GM21528 (cell line): ENCODE results near the gene NYNRIN.

ENCODE experiments used
- ATAC-seq: cut with Tn5 transposase; IDR thresholded peaks from one replicate; pipeline ENCODE4 v1.9.1; 2021; ENCODE audit warnings: mild to moderate bottlenecking, moderate library complexity; ENCODE audit not compliant: unreplicated experiment, low FRiP score

Gene NYNRIN

GRCh38 chr14:24411443-24412389 is 12.9 kb downstream of the NYNRIN start:
- ATAC-seq: no peak

- ATAC-seq: no peak
Observed at GRCh38 chr14:24414077-24414476, 15.3 kb downstream of the NYNRIN start.

GRCh38 chr14:24414732-24415420 is 16.1 kb downstream of the NYNRIN start:
- ATAC-seq: no peak

GRCh38 chr14:24415421-24416253 is 16.8 kb downstream of the NYNRIN start:
- no peak for ATAC-seq

GRCh38 chr14:24416254-24416931 is 17.6 kb downstream of the NYNRIN start:
- no peak for ATAC-seq

GRCh38 chr14:24416932-24417619 is 18.3 kb downstream of the NYNRIN start:
- no peak for ATAC-seq

- ATAC-seq: no peak
Observed at GRCh38 chr14:24417832-24418491, 19.2 kb downstream of the NYNRIN start.

- ATAC-seq: no peak
Observed at GRCh38 chr14:24418492-24418873, 19.7 kb downstream of the NYNRIN start.

- ATAC-seq: no peak
Observed at GRCh38 chr14:24422261-24422660, 23.5 kb downstream of the NYNRIN start.

GRCh38 chr14:24422694-24423601 is 24.1 kb downstream of the NYNRIN start:
- ATAC-seq: no peak

GRCh38 chr14:24425704-24426103 is 26.9 kb downstream of the NYNRIN start:
- ATAC-seq: no peak

GRCh38 chr14:24426150-24426911 is 27.5 kb downstream of the NYNRIN start:
- no peak for ATAC-seq

GRCh38 chr14:24426912-24427536 is 28.2 kb downstream of the NYNRIN start:
- no peak for ATAC-seq

GRCh38 chr14:24427537-24428508 is 29.0 kb downstream of the NYNRIN start:
- no peak for ATAC-seq

- ATAC-seq: no peak
Observed at GRCh38 chr14:24428628-24429394, 30.0 kb downstream of the NYNRIN start.
